ENCODE measurements around the gene RAB4B. TPM values are rescaled to one million over a fixed set of nuclear protein-coding genes. Genes with fewer than 3 reads are reported as not detected.
"Not testable (repeated sequence)": the region's sequence is repeated elsewhere in the genome, so short reads cannot be mapped to it uniquely, and the experiment has no call there.

The RAB4B gene
- 10 to 100 TPM; 40.0 to 40.3 TPM for total RNA-seq

- no peaks in the 10 kb centered on the region for H3K27me3 Mint-ChIP-seq (ENCODE audit: low read depth)
- intact Hi-C loops (cut with micrococcal nuclease): loop anchor here (1.0 to 2.0 kb wide), 10 partner anchors 14 to 485 kb away; partner anchors contain the start of genes ACTMAP and COQ8B
- no peaks in the 10 kb centered on the region for H3K9me3 Mint-ChIP-seq
- peaks cover 39% of the 10 kb centered on the region for H3K4me1 Mint-ChIP-seq (ENCODE audit: low read depth)
- peak; percentile 100 for DNase-seq
- CTCF ChIA-PET: interaction anchor here (0.6 to 3.4 kb wide), 12 partner anchors 12 to 115 kb away, joined by 3 to 27 read pairs (median 4); partner anchors contain the start of gene EGLN2
- H3K36me3 Mint-ChIP-seq (ENCODE audit: low read depth): peaks cover 6% of the 10 kb centered on the region
- peak within 1 kb of the TSS; percentile 91 for H3K27ac Mint-ChIP-seq
- H3K4me3 Mint-ChIP-seq: peak within 1 kb of the TSS; percentile 85
Measured at GRCh38 chr19:40777937-40778705, at the start of gene RAB4B. Gene RAB4B, plus strand, starts transcription at chr19:40778247. Its CDS starts 129 bp downstream, at chr19:40778376.

GRCh38 chr19:40730065-40730464, 48.0 kb upstream of the RAB4B start:
- CTCF ChIA-PET: interaction anchor here (0.7 kb wide), 1 partner anchor 77 kb away, joined by 3 read pairs; no protein-coding TSS in a partner anchor
- intact Hi-C loops (cut with micrococcal nuclease); H3K27ac Mint-ChIP-seq; H3K27me3 Mint-ChIP-seq (ENCODE audit: low read depth); H3K4me1 Mint-ChIP-seq (ENCODE audit: low read depth); H3K9me3 Mint-ChIP-seq; H3K4me3 Mint-ChIP-seq; DNase-seq: not testable (repeated sequence)
- peaks cover 23% of the 10 kb centered on the region for H3K36me3 Mint-ChIP-seq (ENCODE audit: low read depth)

- H3K4me1 Mint-ChIP-seq (ENCODE audit: low read depth); H3K27ac Mint-ChIP-seq; H3K27me3 Mint-ChIP-seq (ENCODE audit: low read depth); intact Hi-C loops (cut with micrococcal nuclease); H3K9me3 Mint-ChIP-seq; CTCF ChIA-PET; DNase-seq; H3K4me3 Mint-ChIP-seq: not testable (repeated sequence)
- H3K36me3 Mint-ChIP-seq (ENCODE audit: low read depth): peaks cover 21% of the 10 kb centered on the region
Measured at GRCh38 chr19:40732304-40732703, 45.7 kb upstream of the RAB4B start.

- no peaks in the 10 kb centered on the region for H3K9me3 Mint-ChIP-seq
- H3K27me3 Mint-ChIP-seq (ENCODE audit: low read depth): no peaks in the 10 kb centered on the region
- H3K27ac Mint-ChIP-seq: no peak overlapping the region
- CTCF ChIA-PET: interaction anchor here (0.9 kb wide), 1 partner anchor 80 kb away, joined by 3 read pairs; no protein-coding TSS in a partner anchor
- intact Hi-C loops (cut with micrococcal nuclease): no loop called here
- H3K36me3 Mint-ChIP-seq (ENCODE audit: low read depth): peaks cover 18% of the 10 kb centered on the region
- no peak for DNase-seq
- no peak overlapping the region for H3K4me3 Mint-ChIP-seq
- no peaks in the 10 kb centered on the region for H3K4me1 Mint-ChIP-seq (ENCODE audit: low read depth)
Measured at GRCh38 chr19:40733149-40733548, 44.9 kb upstream of the RAB4B start.

GRCh38 chr19:40735013-40735771, 42.9 kb upstream of the RAB4B start:
- H3K27me3 Mint-ChIP-seq (ENCODE audit: low read depth): no peaks in the 10 kb centered on the region
- peaks cover 16% of the 10 kb centered on the region for H3K36me3 Mint-ChIP-seq (ENCODE audit: low read depth)
- H3K4me3 Mint-ChIP-seq: no peak overlapping the region
- no peaks in the 10 kb centered on the region for H3K9me3 Mint-ChIP-seq
- CTCF ChIA-PET: no interaction called here
- H3K27ac Mint-ChIP-seq: no peak overlapping the region
- no peaks in the 10 kb centered on the region for H3K4me1 Mint-ChIP-seq (ENCODE audit: low read depth)
- no peak for DNase-seq
- intact Hi-C loops (cut with micrococcal nuclease): no loop called here

GRCh38 chr19:40736661-40737060, 41.4 kb upstream of the RAB4B start:
- Mint-ChIP-seq H3K4me3 (no peak overlapping the region), H3K9me3 (no peaks in the 10 kb centered on the region), H3K36me3 (ENCODE audit: low read depth) (peaks cover 12% of the 10 kb centered on the region), H3K4me1 (ENCODE audit: low read depth) (no peaks in the 10 kb centered on the region), H3K27ac (no peak overlapping the region), H3K27me3 (ENCODE audit: low read depth) (no peaks in the 10 kb centered on the region)
- CTCF ChIA-PET: no interaction called here
- no peak for DNase-seq
- intact Hi-C loops (cut with micrococcal nuclease): no loop called here

GRCh38 chr19:40737102-40737644, 40.9 kb upstream of the RAB4B start:
- CTCF ChIA-PET: no interaction called here
- no peaks in the 10 kb centered on the region for H3K4me1 Mint-ChIP-seq (ENCODE audit: low read depth)

GRCh38 chr19:40739030-40739839, 38.8 kb upstream of the RAB4B start:
- CTCF ChIA-PET: no interaction called here
- no peak for DNase-seq
- H3K4me3 Mint-ChIP-seq: no peak overlapping the region
- H3K27me3 Mint-ChIP-seq (ENCODE audit: low read depth): no peaks in the 10 kb centered on the region
- intact Hi-C loops (cut with micrococcal nuclease): no loop called here
- H3K27ac Mint-ChIP-seq: no peak overlapping the region
- no peaks in the 10 kb centered on the region for H3K4me1 Mint-ChIP-seq (ENCODE audit: low read depth)
- peaks cover 12% of the 10 kb centered on the region for H3K36me3 Mint-ChIP-seq (ENCODE audit: low read depth)
- no peaks in the 10 kb centered on the region for H3K9me3 Mint-ChIP-seq

More at GRCh38 chr19:40737102-40737644, 40.9 kb upstream of the RAB4B start:
- Mint-ChIP-seq H3K27ac (no peak overlapping the region), H3K36me3 (ENCODE audit: low read depth) (peaks cover 12% of the 10 kb centered on the region), H3K4me3 (no peak overlapping the region), H3K9me3 (no peaks in the 10 kb centered on the region), H3K27me3 (ENCODE audit: low read depth) (no peaks in the 10 kb centered on the region)
- DNase-seq: no peak
- intact Hi-C loops (cut with micrococcal nuclease): no loop called here

GRCh38 chr19:40739871-40740703, 38.0 kb upstream of the RAB4B start:
- Mint-ChIP-seq H3K27ac (no peak overlapping the region), H3K4me3 (no peak overlapping the region), H3K27me3 (ENCODE audit: low read depth) (no peaks in the 10 kb centered on the region), H3K36me3 (ENCODE audit: low read depth) (peaks cover 12% of the 10 kb centered on the region), H3K9me3 (no peaks in the 10 kb centered on the region), H3K4me1 (ENCODE audit: low read depth) (no peaks in the 10 kb centered on the region)
- no peak for DNase-seq
- intact Hi-C loops (cut with micrococcal nuclease): no loop called here
- CTCF ChIA-PET: interaction anchor here (0.5 kb wide), 1 partner anchor 435 kb away, joined by 3 read pairs; no protein-coding TSS in a partner anchor

GRCh38 chr19:40740747-40741146, 37.3 kb upstream of the RAB4B start:
- no peaks in the 10 kb centered on the region for H3K27me3 Mint-ChIP-seq (ENCODE audit: low read depth)
- CTCF ChIA-PET: no interaction called here
- peaks cover 7% of the 10 kb centered on the region for H3K36me3 Mint-ChIP-seq (ENCODE audit: low read depth)
- H3K27ac Mint-ChIP-seq: no peak overlapping the region
- intact Hi-C loops (cut with micrococcal nuclease): no loop called here
- no peaks in the 10 kb centered on the region for H3K9me3 Mint-ChIP-seq
- H3K4me1 Mint-ChIP-seq (ENCODE audit: low read depth): no peaks in the 10 kb centered on the region
- no peak overlapping the region for H3K4me3 Mint-ChIP-seq
- DNase-seq: no peak
